HG03097 (cell line): ENCODE results near the gene GABRR2.
A peak's percentile ranks its signal among the peaks of the same experiment; 100 is the strongest.
"Not testable (repeated sequence)": the region's sequence is repeated elsewhere in the genome, so short reads cannot be mapped to it uniquely, and the experiment has no call there.

Experiments used
- ATAC-seq: cut with Tn5 transposase; IDR thresholded peaks from one replicate; pipeline ENCODE4 v1.9.1; 2021; ENCODE audit not compliant: unreplicated experiment, low FRiP score

Gene GABRR2

DNA sequence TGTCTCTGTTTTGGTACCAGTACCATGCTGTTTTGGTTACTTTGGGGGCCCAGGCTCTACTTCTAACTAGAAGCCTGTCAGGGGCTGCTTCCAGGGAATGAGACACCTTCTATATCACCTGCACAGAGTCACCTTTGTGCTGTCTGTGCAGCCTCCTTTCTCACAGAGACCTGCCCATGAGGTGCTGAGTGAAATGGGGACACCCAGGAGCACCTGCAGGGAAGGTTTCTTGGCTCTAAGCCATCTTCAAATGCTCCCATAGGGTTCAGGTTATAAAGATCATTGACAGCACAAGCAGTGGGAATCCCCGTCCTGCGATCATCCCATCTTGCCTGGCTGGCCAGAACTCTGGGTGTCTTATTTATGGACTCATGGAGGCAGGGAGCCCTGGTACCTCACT lies 19.1 kb downstream of the GABRR2 start:
- ATAC-seq, result no peak

DNA sequence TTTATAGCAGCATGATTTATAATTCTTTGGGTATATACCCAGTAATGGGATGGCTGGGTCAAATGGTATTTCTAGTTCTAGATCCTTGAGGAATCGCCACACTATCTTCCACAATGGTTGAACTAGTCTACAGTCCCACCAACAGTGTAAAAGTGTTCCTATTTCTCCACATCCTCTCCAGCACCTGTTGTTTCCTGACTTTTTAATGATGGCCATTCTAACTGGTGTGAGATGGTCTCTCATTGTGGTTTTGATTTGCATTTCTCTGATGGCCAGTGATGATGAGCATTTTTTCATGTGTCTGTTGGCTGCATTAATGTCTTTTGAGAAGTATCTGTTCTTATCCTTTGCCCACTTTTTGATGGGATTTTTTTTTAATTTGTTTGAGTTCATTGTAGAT lies 20.0 kb downstream of the GABRR2 start:
- not testable (repeated sequence) for ATAC-seq

DNA sequence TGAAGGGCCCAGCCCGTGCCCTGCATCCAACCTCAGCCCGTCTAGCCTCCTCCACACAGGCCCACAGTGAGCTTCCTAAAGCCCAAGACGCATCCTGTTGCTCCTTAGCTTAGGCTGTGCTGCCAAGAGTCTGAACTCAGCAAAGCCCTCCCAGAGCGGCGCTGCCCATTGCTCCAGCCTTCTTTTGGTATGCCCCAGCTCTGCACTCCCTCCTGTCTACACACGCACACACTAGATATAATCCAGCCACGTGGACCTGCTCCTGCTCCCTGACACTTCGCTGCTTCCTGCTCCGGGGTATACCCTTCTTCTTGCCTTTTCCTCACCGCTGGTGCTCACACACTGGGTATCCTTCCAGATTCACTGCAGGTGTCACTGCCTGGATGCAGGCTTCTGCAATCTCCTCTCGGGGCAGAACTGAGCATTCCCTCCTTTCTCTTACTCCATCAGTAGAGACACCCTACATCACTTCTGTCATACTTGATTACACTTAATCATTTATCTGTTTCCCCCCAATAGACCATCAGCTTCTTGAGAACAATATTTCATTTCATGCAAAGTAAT lies 23.8 kb downstream of the GABRR2 start:
- no peak for ATAC-seq

DNA sequence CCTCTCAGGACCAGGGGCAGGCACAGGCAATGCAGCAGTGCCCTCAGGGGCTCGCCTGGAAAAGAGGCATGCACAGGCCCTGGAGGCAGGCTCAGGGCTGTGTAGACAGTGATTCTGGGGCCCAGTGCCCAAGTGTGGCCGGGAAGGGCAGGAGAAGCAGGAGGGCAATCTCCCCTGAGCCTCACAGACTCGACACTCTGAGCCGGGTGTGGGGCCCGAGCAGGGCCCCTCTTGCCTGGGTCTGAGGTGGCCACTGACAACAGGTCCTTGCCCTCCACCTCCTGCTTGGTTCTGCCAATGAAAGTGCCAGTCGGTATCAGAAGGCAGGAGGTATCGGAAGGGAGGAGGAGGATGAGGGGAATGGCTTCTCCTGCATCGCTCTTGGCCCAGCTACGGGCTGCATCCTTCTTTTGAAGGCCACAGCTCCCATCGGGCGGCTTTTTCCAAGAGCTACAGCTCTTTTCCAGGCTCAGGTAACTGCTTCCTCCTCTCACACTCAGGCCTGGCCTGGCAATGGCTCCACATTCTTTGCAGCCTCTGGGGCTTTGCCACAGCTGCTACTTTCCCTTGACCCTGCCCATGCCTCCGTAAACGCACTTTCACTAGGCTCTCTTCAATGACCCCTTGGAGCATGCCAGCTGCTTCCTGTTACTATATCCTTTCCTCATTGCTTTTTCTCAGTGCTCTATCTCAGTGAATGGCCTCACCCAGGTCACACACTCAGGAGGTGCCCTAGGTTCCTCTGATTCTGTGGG lies 24.5 kb downstream of the GABRR2 start:
- no peak for ATAC-seq

DNA sequence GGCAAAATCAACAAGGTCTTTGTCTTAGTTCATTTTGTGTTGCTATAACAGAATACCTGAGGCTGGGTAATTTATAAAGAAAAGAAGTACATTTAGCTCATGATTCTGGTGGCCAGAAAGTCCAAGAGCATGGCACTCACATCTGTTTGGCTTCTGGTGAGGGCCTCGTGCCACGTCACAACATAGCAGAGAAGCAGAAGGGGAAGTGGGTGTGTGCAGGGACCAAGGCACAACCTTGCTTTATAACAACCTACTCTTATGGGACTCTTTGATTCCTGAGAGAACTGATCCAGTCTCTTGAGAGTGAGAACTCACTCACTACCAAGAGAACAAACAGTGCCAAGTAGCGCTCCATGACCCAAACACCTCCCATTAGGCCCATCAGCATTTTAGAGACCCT lies 25.4 kb downstream of the GABRR2 start:
- ATAC-seq, result no peak

DNA sequence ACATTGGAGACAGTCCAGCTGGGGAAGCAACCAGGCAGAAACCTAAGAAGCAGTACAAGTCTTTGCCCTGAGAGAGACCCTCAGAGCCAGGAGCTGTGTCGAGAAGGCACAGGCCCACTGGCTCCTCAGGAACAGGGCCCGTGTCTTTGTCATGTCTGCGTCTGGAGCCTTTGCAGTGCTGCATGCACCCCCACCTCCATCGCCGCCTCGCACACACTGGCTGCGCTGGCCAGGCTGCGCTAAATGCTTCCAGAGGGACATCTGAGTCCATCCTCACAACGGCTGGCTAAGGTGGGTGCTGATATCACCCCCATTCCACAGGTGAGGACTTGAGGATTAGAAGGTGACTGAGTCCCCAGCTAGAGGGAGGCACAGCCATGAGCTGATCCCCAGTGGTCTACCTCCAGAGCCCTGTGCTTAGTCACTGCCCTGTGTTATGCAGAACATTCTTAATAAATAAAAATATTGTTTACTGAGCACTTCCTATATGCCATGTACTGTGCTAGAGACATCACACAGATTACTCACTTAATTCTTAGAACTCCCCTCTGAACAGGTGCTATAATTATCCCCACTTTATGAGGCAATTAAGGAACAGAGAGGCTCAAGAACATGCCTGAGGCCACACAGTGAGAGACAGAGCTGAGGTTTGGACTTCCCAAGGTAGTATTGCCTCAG lies 27.6 kb downstream of the GABRR2 start:
- ATAC-seq, result no peak

DNA sequence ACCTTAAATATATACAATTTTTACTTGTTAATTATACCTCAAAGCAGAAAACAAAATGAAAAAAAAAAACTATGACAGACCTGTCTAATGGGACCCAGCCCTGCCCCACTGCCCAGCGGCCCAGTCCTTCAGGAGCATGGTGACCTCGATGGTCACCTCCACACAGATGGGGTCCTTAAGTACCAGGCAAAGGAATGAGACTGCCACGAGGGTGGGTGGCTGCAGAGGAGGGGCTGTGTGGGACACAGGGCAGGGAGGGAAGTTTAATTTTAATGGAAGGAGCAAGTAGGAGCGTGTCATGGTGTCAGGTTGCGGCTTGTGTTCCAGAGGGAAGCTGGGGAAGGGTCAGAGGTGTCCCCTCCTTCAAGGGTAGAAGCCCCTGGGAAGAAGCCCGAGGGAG lies 28.6 kb downstream of the GABRR2 start:
- no peak for ATAC-seq

DNA sequence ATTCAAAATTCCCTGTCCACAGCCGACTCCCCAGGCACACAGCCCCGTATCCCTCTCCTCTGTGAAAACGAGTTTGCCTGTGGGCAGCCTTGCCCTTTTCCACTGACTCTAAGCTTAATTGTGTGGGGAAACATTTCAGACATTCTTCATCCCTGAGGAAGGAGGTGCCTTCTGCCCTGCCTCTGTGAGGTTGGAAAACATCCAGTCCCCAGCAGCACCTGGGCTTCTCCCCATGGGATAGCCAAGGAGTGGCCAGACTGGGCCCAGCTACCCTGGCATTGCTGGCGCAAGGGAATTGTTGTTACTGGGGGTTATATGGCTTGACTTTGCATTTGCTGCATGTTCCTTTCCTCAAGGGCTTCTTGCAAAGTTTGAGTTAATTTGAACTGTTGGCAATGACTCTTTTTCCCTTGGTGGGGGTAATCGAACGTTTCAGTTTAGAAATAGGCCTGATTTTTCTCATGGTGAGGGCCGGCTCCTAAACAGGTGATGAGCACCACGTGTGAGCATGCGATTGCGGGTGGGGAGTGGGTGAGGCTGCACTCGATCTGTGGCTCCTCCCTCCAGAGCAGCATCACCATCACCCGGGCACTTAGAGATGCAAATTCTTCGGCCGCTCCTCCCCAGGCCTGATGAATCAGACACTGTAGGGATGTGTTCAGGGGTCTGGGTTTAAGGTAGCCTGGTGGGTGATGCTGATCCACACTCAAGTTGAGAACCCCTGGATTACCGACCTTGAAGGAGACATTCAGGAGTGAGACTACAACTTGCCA lies 29.9 kb downstream of the GABRR2 start:
- no peak for ATAC-seq

DNA sequence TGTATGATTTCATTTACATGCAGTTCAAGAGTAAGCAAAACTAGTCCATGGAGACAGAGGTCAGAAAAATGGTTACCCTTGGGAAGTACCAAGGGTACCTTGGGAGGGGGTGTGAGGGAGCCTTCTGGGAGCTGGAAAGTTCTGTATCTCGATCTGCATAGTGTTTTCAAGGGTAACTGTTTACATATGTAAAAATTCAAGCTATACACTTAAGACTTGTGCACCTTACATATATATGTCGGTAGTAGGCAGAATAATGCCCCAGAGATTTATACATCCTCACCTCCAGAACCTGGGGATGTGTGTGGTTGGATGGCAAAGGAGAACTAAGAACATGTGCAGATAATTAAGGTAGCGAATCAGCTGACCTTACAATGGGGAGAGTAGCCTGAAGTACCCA lies 31.0 kb downstream of the GABRR2 start:
- ATAC-seq, result no peak

DNA sequence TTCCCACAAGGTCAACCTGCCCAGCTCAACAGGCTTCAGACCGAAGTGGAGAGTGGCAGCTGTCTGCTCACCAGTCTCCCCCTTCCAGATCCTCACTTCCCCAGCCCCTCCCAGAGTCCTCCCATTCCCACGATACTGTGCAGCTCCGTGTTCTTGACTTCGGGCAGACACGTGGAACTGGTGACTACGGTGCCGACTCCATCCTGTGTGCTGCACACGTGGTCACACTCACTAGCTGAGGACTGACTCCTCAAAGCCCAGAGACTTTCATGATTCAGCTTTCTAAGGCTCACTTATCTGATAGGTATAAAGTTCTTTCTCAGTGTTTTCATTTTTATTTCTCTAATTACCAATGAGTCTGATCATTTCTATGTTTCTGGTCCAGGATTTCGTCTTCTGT lies 32.4 kb downstream of the GABRR2 start:
- no peak for ATAC-seq

DNA sequence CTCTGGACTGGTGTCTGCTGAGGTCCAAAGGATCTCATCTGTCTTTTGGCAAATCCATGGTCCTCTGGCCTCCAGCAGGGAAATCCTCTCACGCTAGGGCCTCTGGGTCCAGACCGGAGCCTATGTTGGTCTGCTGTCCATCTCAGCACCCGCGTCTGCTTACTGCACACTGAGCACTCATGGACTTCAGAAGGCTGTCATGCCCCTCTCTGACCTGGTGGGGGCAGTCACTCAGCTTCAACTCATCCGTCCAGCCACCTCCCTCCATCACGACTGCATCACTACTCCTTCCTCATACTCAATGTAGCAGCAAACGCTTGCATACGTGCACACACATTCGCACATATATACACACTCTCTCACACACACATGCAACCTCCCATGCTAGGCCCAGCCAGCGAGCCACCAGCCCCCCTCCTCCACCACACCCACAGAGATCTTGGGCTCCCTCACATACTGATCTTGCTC lies 33.3 kb downstream of the GABRR2 start:
- peak; percentile 71 for ATAC-seq

DNA sequence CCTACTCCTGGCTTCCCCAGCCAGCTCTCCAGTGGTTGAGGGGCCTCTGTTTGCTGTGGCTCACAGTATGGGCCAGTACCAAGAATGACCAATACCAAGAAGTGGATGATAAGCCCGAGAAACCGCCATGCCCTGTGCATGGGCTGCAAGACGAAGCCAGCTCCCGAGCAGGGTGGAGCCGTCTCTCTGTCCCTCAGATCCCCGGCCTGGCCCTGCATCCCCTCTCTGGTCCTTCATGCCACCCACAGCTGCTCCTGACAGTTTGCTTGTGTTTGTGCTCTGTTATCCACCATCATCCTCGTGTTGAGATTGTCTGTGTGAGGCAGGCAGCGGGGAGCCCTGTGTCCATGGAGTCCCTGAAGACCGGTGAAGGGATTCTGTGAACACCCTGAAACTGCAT lies 36.1 kb downstream of the GABRR2 start:
- no peak for ATAC-seq

DNA sequence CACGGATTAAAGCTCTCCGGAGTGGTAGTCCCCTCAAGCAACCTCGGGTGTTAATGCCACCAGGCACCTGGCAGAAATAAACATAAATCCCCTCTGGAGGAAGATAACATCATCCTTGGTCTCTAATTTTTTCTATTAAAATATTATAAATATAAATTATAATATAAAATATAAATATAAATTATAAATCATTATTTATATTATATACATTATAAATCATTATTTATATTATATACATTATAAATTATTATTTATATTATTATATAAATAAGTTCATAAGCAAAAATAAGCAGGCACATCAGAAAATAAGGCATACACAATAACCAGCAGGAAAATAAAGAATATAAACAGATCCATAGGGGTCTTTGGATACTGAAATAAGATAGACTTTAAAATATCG lies 39.2 kb downstream of the GABRR2 start:
- no peak for ATAC-seq

DNA sequence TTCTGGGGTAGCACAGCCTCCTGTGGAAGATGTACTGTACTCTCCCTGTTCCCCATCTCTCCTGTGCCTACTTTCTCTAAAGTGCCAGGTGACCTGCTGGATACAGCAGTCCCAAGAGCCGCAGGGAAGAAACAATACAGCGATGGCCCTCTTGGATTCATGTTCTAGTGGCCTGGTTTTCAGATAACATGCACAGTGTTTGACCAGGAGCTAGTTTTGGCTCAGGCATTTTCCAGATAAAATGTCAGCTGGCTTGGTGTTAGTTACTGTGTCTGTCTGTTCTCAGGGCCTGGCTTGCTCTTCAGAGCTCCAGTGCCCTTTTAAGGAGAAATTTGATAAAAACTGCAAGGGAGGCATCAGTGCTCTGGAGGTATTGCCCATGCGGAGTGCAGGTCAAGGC lies 41.3 kb downstream of the GABRR2 start:
- no peak for ATAC-seq

DNA sequence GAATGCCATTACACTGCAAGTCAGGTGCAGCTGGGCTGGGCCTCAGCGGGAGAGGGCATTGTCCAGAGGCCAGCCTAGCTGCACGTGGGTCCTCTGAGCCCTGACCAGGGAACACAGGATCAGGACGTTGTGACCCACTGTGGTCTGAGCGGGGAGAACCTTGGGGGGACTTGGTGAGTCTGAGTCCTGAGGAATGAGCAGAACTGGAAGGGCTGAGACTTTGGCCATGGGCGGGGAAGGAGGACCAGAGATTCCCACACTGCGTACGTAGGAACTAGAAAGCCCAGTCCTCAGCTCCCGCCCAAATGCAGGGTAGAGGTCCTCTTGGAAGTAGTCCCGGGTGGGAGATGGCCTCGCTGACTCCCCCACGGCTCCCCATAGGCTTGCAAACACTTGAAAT lies 42.5 kb downstream of the GABRR2 start:
- no peak for ATAC-seq

DNA sequence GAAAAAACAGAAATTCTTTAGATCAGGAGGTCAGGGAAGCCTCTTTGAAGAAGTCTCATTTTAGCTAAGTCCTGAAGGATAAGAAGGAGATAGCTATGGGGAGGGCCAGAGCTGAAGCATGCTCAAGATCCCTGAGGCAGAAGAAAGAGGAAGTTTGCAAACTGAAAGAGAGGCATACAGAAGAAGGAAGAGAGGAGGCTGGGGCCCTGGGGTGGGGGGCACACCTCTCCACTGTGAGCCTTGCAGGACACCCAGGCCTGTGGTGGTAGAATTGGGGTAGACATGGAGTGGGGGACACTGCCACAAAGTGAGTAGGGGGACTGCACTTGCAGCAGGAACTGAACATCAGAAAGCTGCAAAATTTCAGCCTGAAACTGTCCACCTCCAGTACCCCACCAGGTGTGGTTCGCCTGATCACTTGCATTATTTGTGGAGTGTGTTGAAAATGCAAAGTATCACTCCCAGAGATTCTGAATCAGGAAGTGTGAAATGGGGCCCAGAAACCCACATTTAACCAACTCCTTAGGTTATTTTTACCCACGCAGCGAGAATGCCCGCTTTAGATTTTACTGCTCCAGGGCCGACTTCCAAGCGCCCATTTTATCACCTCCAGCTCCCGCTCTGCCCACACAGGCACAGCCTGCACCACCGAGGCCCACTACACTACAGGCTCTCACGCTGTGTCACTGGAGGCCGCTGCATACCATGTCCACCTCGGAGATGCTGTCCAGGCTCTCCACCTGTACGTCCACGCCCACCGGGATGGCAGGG lies 44.0 kb downstream of the GABRR2 start:
- ATAC-seq, result no peak

DNA sequence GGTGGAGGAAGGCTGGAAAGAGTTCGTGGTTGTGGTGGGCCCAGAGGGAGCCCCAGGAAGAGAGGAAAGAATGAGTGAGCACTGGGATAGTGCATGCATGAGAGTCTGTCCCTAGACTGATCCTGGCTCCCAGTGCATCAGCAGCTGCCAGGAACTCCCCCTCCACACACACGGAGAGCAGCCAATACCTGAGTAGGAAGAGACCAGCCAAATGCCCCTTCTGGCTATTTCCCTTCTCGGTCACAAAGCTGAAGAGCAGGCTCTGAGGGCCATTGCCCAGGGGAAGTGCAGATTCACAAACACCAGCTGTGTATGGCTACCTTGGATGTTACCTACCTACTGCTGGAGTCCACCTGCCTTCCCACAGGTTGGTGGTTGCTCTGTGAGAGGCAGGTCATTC lies 45.1 kb downstream of the GABRR2 start:
- no peak for ATAC-seq

DNA sequence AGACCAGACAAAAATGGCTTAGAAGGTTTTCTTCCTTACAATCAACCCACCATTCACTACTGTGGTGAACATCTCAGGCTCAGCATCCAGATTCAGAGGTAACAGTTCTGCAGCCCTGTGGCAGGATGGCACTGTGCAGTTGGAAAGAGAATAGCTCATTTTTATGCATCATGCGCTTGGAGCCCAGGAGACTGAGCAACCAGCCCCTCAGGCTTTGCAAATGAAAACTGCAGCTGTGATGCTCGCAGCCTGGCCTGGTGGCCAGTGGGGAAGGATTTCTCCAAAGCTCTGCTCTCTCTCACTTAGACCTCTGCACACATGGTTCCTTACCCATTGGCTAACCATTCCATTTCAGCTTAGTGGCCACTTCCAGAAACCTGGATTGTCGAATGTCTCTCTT lies 45.8 kb downstream of the GABRR2 start:
- ATAC-seq, result no peak

DNA sequence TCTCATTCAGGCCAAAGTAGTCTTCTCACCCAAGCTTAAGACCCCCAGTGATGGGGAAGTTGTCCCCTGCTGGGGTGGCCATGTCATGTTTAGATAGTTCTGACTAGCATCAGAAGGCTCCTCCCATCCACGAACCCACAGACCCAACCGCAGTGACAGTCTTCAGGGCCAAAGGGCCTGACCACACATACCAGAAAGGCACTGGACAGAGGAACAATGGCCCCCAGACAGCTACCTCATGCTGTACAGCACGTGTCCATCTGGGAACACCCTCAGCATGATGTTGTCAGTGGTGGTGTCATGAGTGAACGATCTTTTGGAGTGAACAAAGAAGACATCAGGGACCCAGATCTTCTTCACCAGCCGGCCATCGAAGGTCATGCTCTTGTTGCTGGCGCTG lies 46.3 kb downstream of the GABRR2 start:
- no peak for ATAC-seq

DNA sequence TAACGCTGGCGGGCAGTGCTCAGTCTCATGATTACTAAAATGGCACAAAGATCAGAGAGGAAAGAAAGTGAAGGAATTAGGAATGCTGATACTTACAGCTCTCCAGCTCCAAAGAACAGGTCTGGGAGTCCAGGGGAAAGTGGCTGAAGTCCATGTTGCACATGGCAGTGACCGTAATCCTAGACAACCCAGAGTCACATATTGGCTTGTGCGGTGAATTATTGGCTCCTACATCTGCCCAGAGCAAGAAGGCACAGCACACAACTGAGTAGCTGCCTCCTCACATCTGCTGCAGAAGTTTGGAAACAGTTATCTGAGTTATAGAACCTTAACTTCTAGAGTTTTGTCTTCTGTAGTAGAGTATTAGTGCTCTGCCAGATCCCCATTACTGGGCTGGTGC lies 47.2 kb downstream of the GABRR2 start:
- ATAC-seq, result no peak

DNA sequence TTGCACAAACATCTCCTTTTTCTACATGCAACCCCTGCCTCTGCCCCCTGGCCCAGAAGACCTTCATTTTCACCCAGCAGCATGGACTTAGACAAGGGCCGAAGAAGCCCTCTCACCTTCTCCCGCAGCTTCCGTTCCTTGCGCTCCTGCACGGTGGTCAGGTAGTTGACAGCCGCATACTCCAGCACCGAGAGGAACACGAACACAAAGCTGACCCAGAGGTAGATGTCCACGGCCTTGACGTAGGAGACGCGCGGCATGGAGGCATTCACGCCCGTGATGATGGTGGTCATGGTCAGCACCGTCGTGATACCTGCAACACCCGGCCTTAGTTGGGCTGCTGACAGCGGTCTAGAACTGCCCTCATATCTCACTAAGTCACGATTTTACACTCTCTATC lies 50.8 kb downstream of the GABRR2 start:
- no peak for ATAC-seq
